Brain microvascular endothelial cell (primary cell): ENCODE results near the gene CEL.

ENCODE experiments used
- DNase-seq: peaks from one replicate; pipeline ENCODE4 v3.0.0-alpha.2; 2020
- H3K27ac ChIP-seq: fragments of 250-450 bp; sonication (Bioruptor Pico); 2 replicates; pipeline ENCODE4 v1.5.1; 2020; ENCODE audit warnings: mild to moderate bottlenecking, moderate library complexity
- H3K27me3 ChIP-seq: fragments of 250-450 bp; sonication (Bioruptor Pico); replicated peaks from 2 replicates; pipeline ENCODE4 v1.5.1; 2020; ENCODE audit warnings: mild to moderate bottlenecking
- H3K36me3 ChIP-seq: fragments of 250-450 bp; sonication (Bioruptor Pico); replicated peaks from 2 replicates; pipeline ENCODE4 v1.5.1; 2020; ENCODE audit warnings: mild to moderate bottlenecking
- H3K4me3 ChIP-seq: 2 replicates; pipeline ENCODE4 v1.5.1; 2011; ENCODE audit warnings: low read depth, mild to moderate bottlenecking, control low read depth, low read length, moderate library complexity
- CTCF ChIP-seq: IDR thresholded peaks from 2 replicates; pipeline ENCODE4 v1.5.1; 2011; ENCODE audit warnings: low read depth, mild to moderate bottlenecking, moderate library complexity, low read length, control low read depth, inconsistent platforms; ENCODE audit errors: missing control alignments
- in situ Hi-C: cut with HindIII; loops from 2 replicates; pipeline ENCODE4 v1.10.0; 2017; ENCODE audit warnings: low sequenced_read_pairs, low pct_ligation_motif_present

The CEL gene

GRCh38 chr9:133114886-133115603 lies 53.3 kb downstream of the CEL start:
- Histone ChIP-seq H3K27me3 (no peaks in the 10 kb centered on the region), H3K36me3 (no peaks in the 10 kb centered on the region), H3K27ac (peak overlapping the region; percentile 32), H3K4me3 (no peak overlapping the region)
- in situ Hi-C loops, result no loop called here
- TF ChIP-seq CTCF, result no peak
- DNase-seq, result no peak

- Histone ChIP-seq H3K36me3 (no peaks in the 10 kb centered on the region), H3K27me3 (no peaks in the 10 kb centered on the region), H3K27ac (peak overlapping the region; percentile 32), H3K4me3 (no peak overlapping the region)
- in situ Hi-C loops, result no loop called here
- DNase-seq, result peak; percentile 62
- TF ChIP-seq CTCF, result no peak
Measured at GRCh38 chr9:133115604-133116345, 54.0 kb downstream of the CEL start.

GRCh38 chr9:133116346-133117231 lies 54.8 kb downstream of the CEL start:
- H3K36me3 ChIP-seq, result no peaks in the 10 kb centered on the region
- in situ Hi-C loops, result no loop called here
- H3K4me3 ChIP-seq, result no peak overlapping the region
- TF ChIP-seq CTCF, result no peak
- DNase-seq, result no peak
- H3K27ac ChIP-seq, result no peak overlapping the region
- H3K27me3 ChIP-seq, result no peaks in the 10 kb centered on the region

- no peak for DNase-seq
- no peaks in the 10 kb centered on the region for H3K27me3 ChIP-seq
- no peak overlapping the region for H3K4me3 ChIP-seq
- no peak overlapping the region for H3K27ac ChIP-seq
- in situ Hi-C loops, result no loop called here
- no peak for TF ChIP-seq CTCF
- H3K36me3 ChIP-seq, result no peaks in the 10 kb centered on the region
Measured at GRCh38 chr9:133117271-133118178, 55.7 kb downstream of the CEL start.

- DNase-seq, result no peak
- no peak overlapping the region for H3K4me3 ChIP-seq
- TF ChIP-seq CTCF, result no peak
- in situ Hi-C loops, result no loop called here
- H3K36me3 ChIP-seq, result no peaks in the 10 kb centered on the region
- no peak overlapping the region for H3K27ac ChIP-seq
- H3K27me3 ChIP-seq, result no peaks in the 10 kb centered on the region
Measured at GRCh38 chr9:133118179-133118520, 56.4 kb downstream of the CEL start.
